GM13977 (cell line): Measurements from ENCODE around the gene PTPRQ.

Source experiments
- DNase-seq: peaks from one replicate; pipeline ENCODE4 v3.0.0; 2012; ENCODE audit warnings: low spot score
- in situ Hi-C: fragments of 300-500 bp; cut with MboI; formaldehyde crosslinking; loops from one replicate; pipeline ENCODE4 v1.12.0; 2022; ENCODE audit warnings: low sequenced_read_pairs, low pct_unique_long_range_greater_than_20kb, mixed read lengths, inconsistent platforms; ENCODE audit not compliant: unreplicated experiment
- TF ChIP-seq, protein P1 (sequence below): IDR thresholded peaks from 2 replicates; pipeline ENCODE4 v1.5.1; 2012; ENCODE audit warnings: mild to moderate bottlenecking, control low read depth; ENCODE audit not compliant: insufficient read depth; ENCODE audit errors: extremely low read depth, missing control alignments

PTPRQ gene

DNA sequence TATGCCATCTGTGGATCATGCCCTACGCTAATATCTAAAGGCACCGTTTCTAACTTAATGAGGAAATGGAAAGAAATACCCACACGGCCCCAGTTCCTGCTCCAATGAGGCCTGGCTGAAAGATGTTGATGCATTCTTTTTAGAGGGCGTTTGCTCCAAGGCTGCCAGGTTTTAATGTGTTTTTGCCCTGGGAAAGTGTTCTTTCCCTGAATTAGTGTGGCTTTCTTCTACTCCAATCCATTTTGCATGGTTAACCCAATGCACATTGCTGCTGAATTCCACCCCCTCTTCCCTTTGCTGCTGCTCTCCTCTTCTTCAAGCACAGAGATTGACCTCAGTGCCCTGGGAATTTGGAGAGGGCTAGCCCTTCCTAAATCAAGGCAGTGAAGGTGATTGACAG, 273.8 kb downstream of the PTPRQ start:
- DNase-seq = no peak
- TF ChIP-seq, protein P1, sequence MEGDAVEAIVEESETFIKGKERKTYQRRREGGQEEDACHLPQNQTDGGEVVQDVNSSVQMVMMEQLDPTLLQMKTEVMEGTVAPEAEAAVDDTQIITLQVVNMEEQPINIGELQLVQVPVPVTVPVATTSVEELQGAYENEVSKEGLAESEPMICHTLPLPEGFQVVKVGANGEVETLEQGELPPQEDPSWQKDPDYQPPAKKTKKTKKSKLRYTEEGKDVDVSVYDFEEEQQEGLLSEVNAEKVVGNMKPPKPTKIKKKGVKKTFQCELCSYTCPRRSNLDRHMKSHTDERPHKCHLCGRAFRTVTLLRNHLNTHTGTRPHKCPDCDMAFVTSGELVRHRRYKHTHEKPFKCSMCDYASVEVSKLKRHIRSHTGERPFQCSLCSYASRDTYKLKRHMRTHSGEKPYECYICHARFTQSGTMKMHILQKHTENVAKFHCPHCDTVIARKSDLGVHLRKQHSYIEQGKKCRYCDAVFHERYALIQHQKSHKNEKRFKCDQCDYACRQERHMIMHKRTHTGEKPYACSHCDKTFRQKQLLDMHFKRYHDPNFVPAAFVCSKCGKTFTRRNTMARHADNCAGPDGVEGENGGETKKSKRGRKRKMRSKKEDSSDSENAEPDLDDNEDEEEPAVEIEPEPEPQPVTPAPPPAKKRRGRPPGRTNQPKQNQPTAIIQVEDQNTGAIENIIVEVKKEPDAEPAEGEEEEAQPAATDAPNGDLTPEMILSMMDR = no peak
- in situ Hi-C loops = no loop called here

DNA sequence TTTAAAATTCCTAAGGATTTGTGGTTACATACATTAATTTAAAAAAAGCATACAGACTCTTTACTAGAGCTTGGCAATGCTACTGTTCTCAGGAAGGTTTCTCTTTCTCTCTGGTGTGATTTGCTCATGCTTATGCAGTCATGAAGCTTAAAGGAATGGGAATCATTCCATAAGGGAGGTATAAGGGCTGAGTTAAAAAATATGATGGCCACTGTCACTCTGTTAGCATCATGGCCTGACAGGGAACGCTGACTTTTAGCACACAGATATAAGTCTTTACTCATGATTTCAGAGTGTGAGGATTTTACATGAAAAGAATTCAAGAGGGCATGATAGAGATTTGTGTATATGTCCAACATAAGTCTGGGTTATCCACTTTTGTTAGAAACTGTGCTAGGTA, 276.5 kb downstream of the PTPRQ start:
- in situ Hi-C loops = no loop called here
- no peak for DNase-seq
- TF ChIP-seq, protein P1 = no peak

DNA sequence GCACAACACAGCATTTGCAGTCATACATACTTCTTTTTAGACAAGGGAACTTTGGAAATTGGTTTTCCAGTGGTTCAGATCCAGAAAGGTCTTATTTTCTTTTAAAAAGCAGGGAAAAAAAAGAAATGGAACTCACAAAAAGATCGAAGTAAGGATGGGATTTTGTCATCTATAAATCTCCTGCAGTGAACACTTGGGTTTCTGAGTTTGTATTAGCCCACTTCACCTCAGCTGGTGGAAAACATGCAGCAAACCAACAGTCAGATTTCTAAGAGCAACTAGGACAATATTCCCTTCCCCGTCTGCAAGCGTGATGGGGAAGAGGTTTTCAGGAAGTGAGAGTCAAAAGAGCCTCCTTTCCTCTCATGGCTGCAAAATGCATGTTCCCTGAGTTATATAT, 277.3 kb downstream of the PTPRQ start:
- no peak for DNase-seq
- in situ Hi-C loops = no loop called here
- TF ChIP-seq, protein P1 = no peak
